Measurements from ENCODE around the gene ZNF213. TPM values are rescaled to one million over a fixed set of nuclear protein-coding genes. Genes with fewer than 3 reads are reported as not detected.

Gene ZNF213
- total RNA-seq, 1 donor from 2014 or later, result 5.6 TPM

DNA sequence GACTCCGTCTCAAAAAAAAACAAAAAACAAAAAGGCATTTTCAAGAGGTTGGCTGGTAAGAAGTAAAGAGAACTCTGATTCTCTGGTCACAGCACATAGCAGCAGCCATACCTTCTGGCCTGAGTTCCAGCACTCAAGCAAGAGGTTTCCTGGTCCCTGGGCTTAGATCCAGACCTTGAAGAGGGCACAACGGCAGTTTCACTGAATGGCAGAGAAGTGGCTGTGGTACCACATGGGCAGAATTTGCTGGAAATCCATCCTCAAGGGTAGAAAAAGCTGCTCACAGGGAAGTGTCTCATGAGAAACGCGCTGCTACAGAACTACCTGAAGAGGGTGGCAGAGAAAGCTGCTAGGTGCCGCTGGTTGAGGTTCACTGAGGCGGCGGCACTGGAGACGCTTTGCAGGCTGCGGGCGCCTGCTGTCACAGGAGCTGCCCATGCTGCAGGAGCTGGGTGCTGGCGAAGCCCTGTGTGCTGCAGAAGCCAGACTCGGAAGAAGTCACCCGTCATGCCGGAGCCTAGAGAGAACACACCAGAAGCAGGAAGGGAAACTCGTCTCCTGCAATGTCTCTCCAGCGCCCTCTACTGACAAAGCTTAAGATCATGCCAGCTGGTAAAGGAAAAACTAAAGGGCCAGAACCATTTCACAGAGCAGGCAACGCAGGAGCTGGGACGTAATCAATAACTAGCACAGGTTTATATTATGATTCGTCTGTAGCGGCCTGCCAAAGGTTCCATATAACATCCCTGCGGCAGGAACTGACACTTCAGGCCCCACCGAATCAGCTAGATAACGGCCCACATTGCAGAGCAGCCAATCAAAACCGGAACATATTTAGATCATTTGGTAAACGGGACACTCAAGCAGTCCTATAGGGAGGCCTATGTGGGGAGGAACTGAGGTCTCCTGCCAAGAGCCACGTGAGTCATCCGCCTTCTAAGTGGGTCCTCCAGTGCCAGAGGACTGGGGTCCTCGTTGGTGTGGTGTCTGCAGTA lies 5.4 kb upstream of the ZNF213 start:
- Mint-ChIP-seq H3K9me3 (no peaks in the 10 kb centered on the region), H3K36me3 (ENCODE audit: low read depth) (peaks cover 22% of the 10 kb centered on the region), H3K4me3 (peak overlapping the region; percentile 92), H3K4me1 (peaks cover 43% of the 10 kb centered on the region), H3K27me3 (no peaks in the 10 kb centered on the region), H3K27ac (peak overlapping the region; percentile 89)
- DNase-seq, result peak; percentile 55
- intact Hi-C loops (cut with micrococcal nuclease), result loop anchor here (1.0 kb wide), 6 partner anchors 23 to 98 kb away; no protein-coding TSS in a partner anchor
- TF ChIP-seq, protein P1, sequence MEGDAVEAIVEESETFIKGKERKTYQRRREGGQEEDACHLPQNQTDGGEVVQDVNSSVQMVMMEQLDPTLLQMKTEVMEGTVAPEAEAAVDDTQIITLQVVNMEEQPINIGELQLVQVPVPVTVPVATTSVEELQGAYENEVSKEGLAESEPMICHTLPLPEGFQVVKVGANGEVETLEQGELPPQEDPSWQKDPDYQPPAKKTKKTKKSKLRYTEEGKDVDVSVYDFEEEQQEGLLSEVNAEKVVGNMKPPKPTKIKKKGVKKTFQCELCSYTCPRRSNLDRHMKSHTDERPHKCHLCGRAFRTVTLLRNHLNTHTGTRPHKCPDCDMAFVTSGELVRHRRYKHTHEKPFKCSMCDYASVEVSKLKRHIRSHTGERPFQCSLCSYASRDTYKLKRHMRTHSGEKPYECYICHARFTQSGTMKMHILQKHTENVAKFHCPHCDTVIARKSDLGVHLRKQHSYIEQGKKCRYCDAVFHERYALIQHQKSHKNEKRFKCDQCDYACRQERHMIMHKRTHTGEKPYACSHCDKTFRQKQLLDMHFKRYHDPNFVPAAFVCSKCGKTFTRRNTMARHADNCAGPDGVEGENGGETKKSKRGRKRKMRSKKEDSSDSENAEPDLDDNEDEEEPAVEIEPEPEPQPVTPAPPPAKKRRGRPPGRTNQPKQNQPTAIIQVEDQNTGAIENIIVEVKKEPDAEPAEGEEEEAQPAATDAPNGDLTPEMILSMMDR (IDR thresholded peaks at IDR 0.05), result peak; percentile 95
- ChIA-PET POLR2A (interaction anchor here (0.6 to 3.9 kb wide), 16 partner anchors 12 to 190 kb away, joined by 3 to 34 read pairs (median 5); partner anchors contain the start of genes HCFC1R1, THOC6 and ZSCAN10), CTCF (interaction anchor here (0.7 to 9.2 kb wide), 32 partner anchors 12 to 370 kb away, joined by 3 to 87 read pairs (median 5); partner anchors contain the start of genes IL32 and MMP25)
- ATAC-seq (ENCODE audit: low read depth), result peak; percentile 71

DNA sequence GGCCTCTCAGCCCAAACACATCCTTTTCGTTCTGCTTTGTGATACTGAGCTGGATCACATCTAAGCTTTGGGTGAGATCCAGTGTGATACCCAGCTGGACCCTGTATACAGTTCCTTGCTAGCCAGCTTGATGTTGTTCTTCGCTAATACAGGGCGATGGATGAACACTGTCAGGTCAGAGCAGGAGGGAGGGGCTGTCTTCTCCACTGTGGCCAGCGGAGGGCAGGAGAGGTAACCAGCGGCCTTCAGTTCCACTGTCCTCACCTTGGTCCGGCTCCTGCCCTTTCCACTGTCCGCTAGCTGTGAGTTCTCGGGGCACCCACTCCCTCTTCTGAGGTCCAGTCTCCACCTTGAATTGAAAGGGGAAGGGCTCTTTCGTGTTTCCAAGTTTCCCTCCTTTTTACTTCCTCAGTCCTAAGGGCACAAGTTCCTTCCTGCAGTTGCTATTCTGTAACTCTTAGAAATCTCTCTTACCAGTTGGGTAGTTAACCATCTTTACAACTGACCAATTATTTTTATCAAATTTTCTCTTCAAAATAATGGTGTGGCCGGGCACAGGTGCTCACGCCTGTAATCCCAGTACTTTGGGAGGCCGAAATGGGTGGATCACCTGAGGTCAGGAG lies 3.0 kb upstream of the ZNF213 start:
- CTCF ChIA-PET, result interaction anchor here (0.9 to 9.2 kb wide), 7 partner anchors 10 to 101 kb away, joined by 3 to 87 read pairs (median 4); no protein-coding TSS in a partner anchor
- intact Hi-C loops (cut with micrococcal nuclease), result no loop called here
- H3K27ac Mint-ChIP-seq, result no peak overlapping the region
- ATAC-seq (ENCODE audit: low read depth) (no peak), DNase-seq (no peak)
- POLR2A ChIA-PET, result interaction anchor here (0.6 to 2.4 kb wide), 4 partner anchors 18 to 151 kb away, joined by 3 to 7 read pairs (median 5); partner anchors contain the start of gene ZNF263
- no peaks in the 10 kb centered on the region for H3K27me3 Mint-ChIP-seq
- H3K36me3 Mint-ChIP-seq (ENCODE audit: low read depth), result peaks cover 24% of the 10 kb centered on the region
- TF ChIP-seq, protein P1 (IDR thresholded peaks at IDR 0.05), result no peak
- peaks cover 44% of the 10 kb centered on the region for H3K4me1 Mint-ChIP-seq
- no peaks in the 10 kb centered on the region for H3K9me3 Mint-ChIP-seq
- H3K4me3 Mint-ChIP-seq, result no peak overlapping the region

DNA sequence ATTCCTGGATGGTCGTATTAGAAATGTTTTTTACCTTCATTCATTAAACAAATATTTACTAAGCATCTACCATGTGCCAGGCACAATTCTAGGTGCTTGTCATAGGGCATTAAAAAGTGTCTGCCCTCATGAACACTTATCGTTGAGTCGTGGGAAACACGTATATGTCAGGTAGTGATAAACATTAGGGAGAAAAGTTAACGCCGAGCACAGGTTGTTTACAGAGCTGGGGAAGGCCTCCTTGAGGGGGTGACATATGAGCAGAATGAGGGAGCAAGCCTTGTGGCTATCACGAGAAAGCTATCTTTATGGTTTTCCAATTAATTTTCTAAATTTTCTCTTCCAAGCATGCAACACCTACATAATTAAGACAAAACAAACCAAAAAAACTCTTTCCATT lies 985 bp upstream of the ZNF213 start:
- peak overlapping the region; percentile 97 for H3K27ac Mint-ChIP-seq
- H3K4me3 Mint-ChIP-seq, result peak overlapping the region; percentile 97
- ChIA-PET CTCF (interaction anchor here (0.8 to 9.2 kb wide), 4 partner anchors 35 to 130 kb away, joined by 3 to 87 read pairs (median 5); no protein-coding TSS in a partner anchor), POLR2A (interaction anchor here (0.8 to 3.3 kb wide), 18 partner anchors 8 to 979 kb away, joined by 3 to 59 read pairs (median 10); partner anchors contain the start of genes FLYWCH2 and ZSCAN10)
- TF ChIP-seq, protein P1 (IDR thresholded peaks at IDR 0.05), result no peak
- ATAC-seq (ENCODE audit: low read depth) (no peak), DNase-seq (no peak)
- no peaks in the 10 kb centered on the region for H3K9me3 Mint-ChIP-seq
- H3K36me3 Mint-ChIP-seq (ENCODE audit: low read depth), result peaks cover 31% of the 10 kb centered on the region
- intact Hi-C loops (cut with micrococcal nuclease), result loop anchor here (1.0 kb wide), 5 partner anchors 10 to 148 kb away; partner anchors contain the start of gene THOC6
- H3K27me3 Mint-ChIP-seq, result no peaks in the 10 kb centered on the region
- peaks cover 33% of the 10 kb centered on the region for H3K4me1 Mint-ChIP-seq

DNA sequence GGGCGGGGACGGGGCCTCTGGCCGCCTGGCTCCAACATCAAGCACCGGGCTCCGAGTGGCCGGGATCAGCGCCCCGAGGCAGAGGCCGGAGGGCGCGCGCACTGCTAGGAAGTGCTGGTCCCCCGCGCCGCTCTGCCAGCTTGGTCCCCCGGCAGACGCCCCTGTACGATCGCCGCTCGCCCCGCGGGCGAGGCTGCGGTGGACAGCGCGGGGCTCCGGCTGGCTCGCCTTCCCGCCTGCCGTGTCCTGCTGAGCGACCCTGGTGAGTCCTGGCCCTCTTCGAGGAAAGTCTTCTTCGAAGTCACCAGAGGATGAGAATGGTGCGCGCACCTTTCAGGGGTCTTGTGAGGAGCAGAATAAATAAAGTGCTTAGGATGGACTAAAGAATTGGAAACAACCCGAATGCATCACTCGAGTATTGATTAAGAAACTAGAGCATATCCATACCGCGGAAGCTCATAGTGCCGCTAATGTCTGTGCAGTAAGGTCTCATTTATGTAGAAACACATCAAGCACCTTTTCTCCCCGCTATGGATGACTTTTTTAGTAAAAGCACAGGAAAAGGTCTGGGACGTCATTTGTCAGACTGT lies 392 bp downstream of the ZNF213 start:
- H3K27ac Mint-ChIP-seq, result peak overlapping the region; percentile 74
- H3K27me3 Mint-ChIP-seq, result no peaks in the 10 kb centered on the region
- intact Hi-C loops (cut with micrococcal nuclease), result loop anchor here (1.0 kb wide), 1 partner anchor 23 kb away; no protein-coding TSS in a partner anchor
- TF ChIP-seq, protein P1 (IDR thresholded peaks at IDR 0.05), result no peak
- peaks cover 35% of the 10 kb centered on the region for H3K36me3 Mint-ChIP-seq (ENCODE audit: low read depth)
- POLR2A ChIA-PET, result interaction anchor here (0.6 to 3.3 kb wide), 33 partner anchors 10 to 980 kb away, joined by 3 to 59 read pairs (median 5); partner anchors contain the start of genes FLYWCH2, HCFC1R1, THOC6 and TNFRSF12A
- DNase-seq (no peak), ATAC-seq (ENCODE audit: low read depth) (no peak)
- peaks cover 22% of the 10 kb centered on the region for H3K4me1 Mint-ChIP-seq
- CTCF ChIA-PET, result interaction anchor here (0.6 to 9.2 kb wide), 6 partner anchors 10 to 131 kb away, joined by 3 to 87 read pairs (median 4); no protein-coding TSS in a partner anchor
- H3K9me3 Mint-ChIP-seq, result no peaks in the 10 kb centered on the region
- peak overlapping the region; percentile 97 for H3K4me3 Mint-ChIP-seq

Measured in activated B cell treated with CpG ODN at 0.5 μM for 24 hours (primary cell).